Stomach (tissue), 4 donors: ENCODE measurements around the gene CDK19.

Experiments
- CTCF ChIP-seq, 7 experiments: fragments of 450-650 bp in 4 of 7; fragments of 200-600 bp in 3 of 7; sonication (generic) in 3 of 7; IDR thresholded peaks; one replicate each; pipeline ENCODE4 v1.5.1; 2016 to 2019; ENCODE audit warnings: antibody characterized with exemption in 7 of 7, control low read depth in 2 of 7, mild to moderate bottlenecking in 1 of 7
- EP300 ChIP-seq: sonication (generic); formaldehyde crosslinking; IDR thresholded peaks from one replicate; pipeline ENCODE4 v1.6.1; 2017; ENCODE audit warnings: antibody characterized with exemption
- POLR2A ChIP-seq, 4 donors: fragments of 450-650 bp; IDR thresholded peaks; one replicate each; pipeline ENCODE4 v1.6.1; 2016; ENCODE audit warnings: antibody characterized with exemption in 4 of 4, control low read depth in 2 of 4, mild to moderate bottlenecking in 1 of 4, moderate library complexity in 1 of 4

GRCh38 chr6:110592765-110593164, 222.5 kb downstream of the CDK19 start:
- TF ChIP-seq CTCF (IDR thresholded peaks at IDR 0.05) (no peak), POLR2A (IDR thresholded peaks at IDR 0.05) (no peak), EP300 (no peak)
